Thyroid gland (tissue), 4 donors: ENCODE results near the gene TMEM131. TPM values are rescaled to one million over a fixed set of nuclear protein-coding genes. Genes with fewer than 3 reads are reported as not detected.

Experiments used
- DNase-seq, 2 donors: peaks; one replicate each; pipeline ENCODE4 v3.0.0-alpha.2; 2019
- H3K27ac ChIP-seq, 3 donors: fragments of 200-600 bp; sonication (generic); 1 replicate in 2 of 3; 2 replicates in 1 of 3; pipeline ENCODE4 v1.5.1; 2016 to 2019; ENCODE audit warnings: mild to moderate bottlenecking in 1 of 3, moderate library complexity in 1 of 3
- H3K27me3 ChIP-seq: fragments of 200-600 bp; sonication (generic); one replicate; pipeline ENCODE4 v1.5.1; 2019
- H3K36me3 ChIP-seq, 2 donors: fragments of 200-600 bp; sonication (generic); one replicate each; pipeline ENCODE4 v1.5.1; 2016 to 2019
- H3K4me1 ChIP-seq, 2 donors: fragments of 200-600 bp; sonication (generic); one replicate each; pipeline ENCODE4 v1.5.1; 2017 to 2019
- H3K4me3 ChIP-seq, 3 donors: fragments of 200-600 bp; sonication (generic); replicated peaks in 1 of 3; 1 replicate in 2 of 3; 2 replicates in 1 of 3; pipeline ENCODE4 v1.5.1; 2016; ENCODE audit warnings: mild to moderate bottlenecking in 1 of 3
- H3K9me3 ChIP-seq: fragments of 200-600 bp; sonication (generic); one replicate; pipeline ENCODE4 v1.5.1; 2017
- CTCF ChIP-seq, 6 experiments: fragments of 200-600 bp in 3 of 6; fragments of 450-650 bp in 3 of 6; sonication (generic) in 3 of 6; IDR thresholded peaks; one replicate each; pipeline ENCODE4 v1.5.1; 2016 to 2019; ENCODE audit warnings: antibody characterized with exemption in 6 of 6, mild to moderate bottlenecking in 2 of 6, inconsistent platforms in 1 of 6, moderate library complexity in 1 of 6
- POLR2A ChIP-seq, 2 donors: fragments of 450-650 bp; IDR thresholded peaks; one replicate each; pipeline ENCODE4 v1.6.1; 2017; ENCODE audit warnings: antibody characterized with exemption in 2 of 2, mild to moderate bottlenecking in 2 of 2, moderate library complexity in 1 of 2
- WGBS, 2 donors: methylation state at CpG; one replicate each; pipeline ENCODE4 v1.1.5; 2017; 5-methylcytosine and 5-hydroxymethylcytosine counted together
- intact Hi-C: fragments of 100-400 bp; cut with DNase I; formaldehyde crosslinking; loops from one replicate; pipeline ENCODE4 v1.15.1; 2023
- total RNA-seq, 4 donors: library from RNA; depleted of rRNA; stranded (reverse); fragments of >200 nt; gene quantifications; one replicate each; pipeline ENCODE4 v1.2.3, GENCODE V29; 2016

TMEM131 gene
- total RNA-seq, 4 donors from 2014 or later = 28.6 to 47.0 (median 35.2) TPM

GRCh38 chr2:97982621-97983020 is 13.1 kb downstream of the TMEM131 start:
- Histone ChIP-seq H3K27me3 (no peaks in the 10 kb centered on the region), H3K4me1 (peaks cover 5 to 10% of the 10 kb centered on the region in 2 donors), H3K9me3 (no peaks in the 10 kb centered on the region), H3K4me3 (no peak overlapping the region), H3K36me3 (no peaks in the 10 kb centered on the region), H3K27ac (no peak overlapping the region)
- no peak for TF ChIP-seq POLR2A (IDR thresholded peaks at IDR 0.05)
- TF ChIP-seq CTCF (IDR thresholded peaks at IDR 0.05) = no peak
- intact Hi-C loops = no loop called here
- DNase-seq = no peak

- 96 to 97% methylated on average over 5 of the region's 5 CpGs for WGBS, 2 donors
- Histone ChIP-seq H3K27me3 (no peaks in the 10 kb centered on the region), H3K4me1 (peaks cover 5 to 10% of the 10 kb centered on the region in 2 donors), H3K27ac (no peak overlapping the region), H3K4me3 (no peak overlapping the region), H3K9me3 (no peaks in the 10 kb centered on the region), H3K36me3 (no peaks in the 10 kb centered on the region)
- no peak for DNase-seq
- TF ChIP-seq POLR2A (IDR thresholded peaks at IDR 0.05) (no peak), CTCF (IDR thresholded peaks at IDR 0.05) (no peak)
- intact Hi-C loops = no loop called here
These were observed 13.8 kb downstream of the TMEM131 start for GRCh38 chr2:97981961-97982360.

GRCh38 chr2:97979904-97980303 is 15.8 kb downstream of the TMEM131 start:
- TF ChIP-seq CTCF (IDR thresholded peaks at IDR 0.05) = no peak
- no peak for TF ChIP-seq POLR2A (IDR thresholded peaks at IDR 0.05)
- Histone ChIP-seq H3K4me1 (peaks cover 5 to 10% of the 10 kb centered on the region in 2 donors), H3K27me3 (no peaks in the 10 kb centered on the region), H3K36me3 (no peaks in the 10 kb centered on the region), H3K9me3 (no peaks in the 10 kb centered on the region), H3K27ac (no peak overlapping the region), H3K4me3 (no peak overlapping the region)
- intact Hi-C loops = no loop called here
- WGBS, 2 donors = 91 to 98% methylated on average over 2 of the region's 2 CpGs
- DNase-seq = no peak

- Histone ChIP-seq H3K9me3 (no peaks in the 10 kb centered on the region), H3K4me3 (no peak overlapping the region), H3K36me3 (no peaks in the 10 kb centered on the region), H3K27ac (no peak overlapping the region), H3K4me1 (peaks cover 6 to 8% of the 10 kb centered on the region in 2 donors), H3K27me3 (no peaks in the 10 kb centered on the region)
- WGBS, 2 donors = 97 to 98% methylated on average over 1 of the region's 1 CpG
- DNase-seq = no peak
- TF ChIP-seq CTCF (IDR thresholded peaks at IDR 0.05) (no peak), POLR2A (IDR thresholded peaks at IDR 0.05) (no peak)
- intact Hi-C loops = no loop called here
These were observed 21.3 kb downstream of the TMEM131 start for GRCh38 chr2:97974471-97974870.

GRCh38 chr2:97970293-97971060 is 25.3 kb downstream of the TMEM131 start:
- H3K4me3 ChIP-seq = no peak overlapping the region
- no peaks in the 10 kb centered on the region for H3K9me3 ChIP-seq
- WGBS, 2 donors = 89 to 91% methylated on average over 5 of the region's 5 CpGs
- H3K27ac ChIP-seq = no peak overlapping the region
- DNase-seq = no peak
- intact Hi-C loops = no loop called here
- no peaks in the 10 kb centered on the region for H3K36me3 ChIP-seq
- H3K27me3 ChIP-seq = no peaks in the 10 kb centered on the region
- TF ChIP-seq CTCF (IDR thresholded peaks at IDR 0.05) (no peak), POLR2A (IDR thresholded peaks at IDR 0.05) (no peak)
- H3K4me1 ChIP-seq = peaks cover 8 to 13% of the 10 kb centered on the region in 2 donors
